ENCODE results near the gene TBL1X.
A peak's percentile ranks its signal among the peaks of the same experiment; 100 is the strongest.

DNA sequence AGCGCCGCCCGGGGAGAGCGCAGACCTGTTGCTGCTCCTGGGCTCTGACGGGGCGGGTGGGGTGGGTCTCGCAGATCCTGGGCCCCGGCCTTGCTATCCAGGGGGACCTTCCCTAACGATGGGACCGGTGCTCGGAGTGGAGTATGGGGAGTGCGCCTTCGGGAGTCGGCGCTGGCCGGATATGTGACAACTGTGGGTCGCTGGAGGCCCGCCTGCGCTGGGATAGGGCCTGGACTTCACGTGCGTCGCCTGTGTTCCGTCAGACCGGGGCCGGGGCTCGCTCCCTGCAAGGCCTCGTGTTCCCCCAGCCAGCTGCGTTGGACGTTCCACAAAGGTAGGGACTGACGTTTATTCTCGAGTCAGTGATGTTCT lies 1.3 kb downstream of the TBL1X start:
- no peak for TF ChIP-seq CTCF (IDR thresholded peaks at IDR 0.05)
- no peak for TF ChIP-seq EP300 (IDR thresholded peaks at IDR 0.05)
- TF ChIP-seq POLR2A (IDR thresholded peaks at IDR 0.05) = no peak
- peak; percentile 53 to 70 (median 62) for TF ChIP-seq POLR2AphosphoS5 (IDR thresholded peaks at IDR 0.05)
